IPS DF 4.7 (cell line): Measurements from ENCODE around the gene EIF4E.
"Not testable (repeated sequence)": the region's sequence is repeated elsewhere in the genome, so short reads cannot be mapped to it uniquely, and the experiment has no call there.

Experiments
- DNase-seq: peaks from one replicate; pipeline ENCODE4 v3.0.0-alpha.2; 2013; ENCODE audit warnings: low spot score; ENCODE audit errors: extremely low read depth

EIF4E gene

GRCh38 chr4:98932539-98932938, 3.6 kb upstream of the EIF4E start:
- no peak for DNase-seq

- DNase-seq: no peak
Measured at GRCh38 chr4:98930311-98930865, 1.5 kb upstream of the EIF4E start.

DNA sequence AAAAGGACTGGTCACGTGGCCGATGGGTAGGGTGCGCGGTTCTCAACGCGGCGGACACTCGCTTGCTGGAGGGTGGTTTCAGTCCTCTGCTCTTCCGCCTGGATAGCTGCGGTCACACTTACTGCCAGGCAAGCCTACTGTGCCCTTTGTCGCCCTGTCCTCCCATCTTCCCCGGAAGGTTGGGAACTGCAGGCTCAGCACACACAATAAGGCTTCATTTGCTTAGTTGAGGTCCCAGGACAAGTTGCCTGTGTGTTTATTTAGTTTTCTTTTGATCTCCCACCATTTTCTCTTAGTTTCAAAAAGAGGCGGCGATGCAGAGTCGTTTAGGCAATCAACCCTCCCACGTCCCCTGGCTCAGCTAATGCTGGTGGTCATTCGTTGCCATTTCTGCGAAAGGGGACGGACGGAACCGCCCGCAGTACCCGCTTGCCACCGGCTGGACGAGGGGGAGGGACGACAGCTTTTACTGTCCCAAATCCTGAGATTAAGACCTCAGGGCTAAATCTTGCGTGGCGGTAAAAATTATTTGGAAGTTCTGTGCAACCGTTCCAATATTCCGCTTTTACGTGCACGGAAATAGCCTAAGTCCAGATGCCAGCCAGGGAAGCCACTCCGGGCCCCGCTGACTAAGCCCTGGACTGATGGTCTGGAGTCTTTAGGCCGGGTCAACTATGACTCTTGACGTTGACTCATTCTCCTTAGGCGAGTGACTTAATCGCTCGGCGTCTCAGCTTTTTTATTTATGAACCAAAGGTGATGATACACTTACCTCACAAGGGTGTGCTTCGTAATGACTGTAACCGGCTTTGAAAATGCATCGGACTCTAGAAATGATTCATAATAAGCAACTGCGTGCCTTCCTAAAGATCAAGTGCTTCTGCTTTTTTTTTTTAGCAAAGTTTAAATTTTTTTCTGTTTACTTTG, 671 bp upstream of the EIF4E start:
- no peak for DNase-seq

DNA sequence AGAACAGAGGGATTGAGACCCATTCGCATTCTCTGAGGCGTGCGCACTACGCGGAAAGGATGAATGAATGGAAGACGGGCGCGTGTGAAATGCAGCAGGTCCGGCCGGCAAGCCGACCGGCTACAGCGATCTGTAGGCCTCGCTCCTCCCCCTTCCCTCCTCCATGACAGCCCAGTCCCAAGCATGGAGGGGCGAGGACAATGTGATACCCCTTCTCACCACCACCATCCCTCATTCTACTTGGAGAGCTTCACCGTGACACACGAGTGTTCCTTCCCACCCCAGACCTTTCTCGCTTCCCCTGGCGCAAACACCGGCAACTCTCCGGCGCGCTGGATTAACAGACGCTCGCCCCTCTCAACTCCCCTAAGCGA, 815 bp downstream of the EIF4E start:
- DNase-seq: peak; percentile 58

- DNase-seq: not testable (repeated sequence)
Measured at GRCh38 chr4:98926257-98926656, 2.7 kb downstream of the EIF4E start.

GRCh38 chr4:98921292-98921691, 7.6 kb downstream of the EIF4E start:
- no peak for DNase-seq

GRCh38 chr4:98919996-98920395, 8.9 kb downstream of the EIF4E start:
- DNase-seq: no peak

- DNase-seq: not testable (repeated sequence)
Measured at GRCh38 chr4:98910728-98911127, 18.2 kb downstream of the EIF4E start.

DNA sequence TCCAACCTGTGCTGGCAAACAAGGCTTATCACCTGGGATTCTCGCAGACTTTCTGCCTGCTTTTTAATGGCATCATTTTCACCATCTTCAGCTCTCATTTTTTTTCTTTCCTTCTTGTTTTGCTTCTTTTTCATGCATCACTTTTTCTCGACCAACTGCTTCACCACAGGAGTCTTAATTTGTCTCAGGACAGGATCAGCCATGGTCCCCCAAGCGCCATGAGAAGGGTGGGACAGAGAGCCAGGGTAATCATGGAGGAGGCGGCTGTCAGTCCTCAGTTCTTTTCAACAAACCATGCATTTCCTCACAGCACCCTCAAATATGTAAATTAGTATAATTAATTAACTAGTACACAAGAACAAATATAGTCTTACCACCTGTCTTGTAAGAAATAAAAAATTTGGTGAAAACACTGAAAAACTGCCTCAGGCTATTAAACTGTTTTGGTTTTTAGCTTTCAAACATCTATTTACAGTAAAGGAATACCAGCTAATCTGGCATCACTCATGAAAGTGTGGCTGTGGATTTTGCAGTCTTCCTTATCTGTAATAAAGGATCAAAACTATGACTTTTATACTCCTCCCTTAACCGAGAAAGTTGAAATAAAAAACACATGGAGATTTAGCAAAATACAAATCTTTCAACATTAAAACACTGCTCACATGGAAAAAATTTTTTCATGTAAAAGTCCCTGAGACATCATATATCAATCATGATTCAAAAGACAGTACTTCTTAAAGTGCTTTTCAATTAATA, 19.1 kb downstream of the EIF4E start:
- no peak for DNase-seq

GRCh38 chr4:98908703-98909262, 20.1 kb downstream of the EIF4E start:
- DNase-seq: no peak

DNA sequence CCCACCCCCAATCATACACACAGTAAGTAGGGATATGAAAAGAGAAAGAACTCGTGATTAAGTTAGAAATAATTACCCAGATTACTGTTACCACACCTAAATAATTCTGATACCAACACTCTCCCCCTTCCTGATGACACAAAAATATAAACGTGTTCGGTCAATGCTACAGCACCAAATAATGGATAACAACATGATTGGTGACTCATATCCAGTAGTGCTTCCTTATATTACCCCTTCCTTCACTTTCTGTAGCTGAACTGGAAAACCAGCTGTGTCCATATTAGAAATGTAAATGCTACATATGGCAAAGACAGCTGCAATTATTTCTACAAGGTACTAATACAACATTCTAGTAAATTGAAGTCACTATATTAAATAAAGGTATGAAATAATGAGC, 20.8 kb downstream of the EIF4E start:
- DNase-seq: no peak

- no peak for DNase-seq
Measured at GRCh38 chr4:98905839-98906238, 23.1 kb downstream of the EIF4E start.

- no peak for DNase-seq
Measured at GRCh38 chr4:98905297-98905696, 23.6 kb downstream of the EIF4E start.

DNA sequence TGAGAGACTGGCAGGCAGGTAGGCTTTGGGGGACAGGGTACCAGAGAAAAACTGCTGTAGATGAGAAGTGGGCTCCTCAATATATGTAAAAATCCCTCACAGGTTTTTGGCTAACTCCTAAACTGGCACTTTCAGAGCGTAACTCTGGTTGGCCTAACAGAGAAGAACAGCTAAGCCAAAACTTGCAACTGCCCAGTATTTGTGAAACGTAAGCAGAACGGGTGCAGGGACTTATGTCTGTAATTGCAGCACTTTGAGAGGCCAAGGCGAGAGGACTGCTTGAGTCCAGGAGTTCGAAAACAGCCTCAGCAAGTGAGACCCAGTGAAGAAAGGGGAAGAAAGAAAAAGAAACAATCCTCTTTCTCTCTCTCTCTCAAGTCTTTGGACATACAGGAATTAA, 25.0 kb downstream of the EIF4E start:
- DNase-seq: no peak

GRCh38 chr4:98903561-98903960, 25.4 kb downstream of the EIF4E start:
- DNase-seq: no peak

DNA sequence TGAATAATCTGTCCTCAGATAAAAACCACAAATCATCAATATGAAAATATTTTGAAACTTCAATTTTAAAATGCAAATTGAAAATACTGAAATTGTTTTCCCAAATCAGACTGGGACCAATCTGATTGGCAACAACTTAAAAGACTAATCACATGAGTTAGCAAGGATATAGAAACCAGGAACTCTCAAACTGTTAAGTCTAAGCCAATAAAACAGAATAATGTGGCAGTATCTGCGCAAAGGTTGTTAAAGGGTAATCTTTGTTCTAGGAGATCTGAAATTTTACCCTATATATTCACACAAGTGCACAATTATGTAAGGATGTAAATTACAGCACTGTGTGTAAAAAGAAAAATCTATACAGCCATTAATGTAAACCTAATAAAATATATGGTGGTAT, 29.7 kb downstream of the EIF4E start:
- DNase-seq: no peak

DNA sequence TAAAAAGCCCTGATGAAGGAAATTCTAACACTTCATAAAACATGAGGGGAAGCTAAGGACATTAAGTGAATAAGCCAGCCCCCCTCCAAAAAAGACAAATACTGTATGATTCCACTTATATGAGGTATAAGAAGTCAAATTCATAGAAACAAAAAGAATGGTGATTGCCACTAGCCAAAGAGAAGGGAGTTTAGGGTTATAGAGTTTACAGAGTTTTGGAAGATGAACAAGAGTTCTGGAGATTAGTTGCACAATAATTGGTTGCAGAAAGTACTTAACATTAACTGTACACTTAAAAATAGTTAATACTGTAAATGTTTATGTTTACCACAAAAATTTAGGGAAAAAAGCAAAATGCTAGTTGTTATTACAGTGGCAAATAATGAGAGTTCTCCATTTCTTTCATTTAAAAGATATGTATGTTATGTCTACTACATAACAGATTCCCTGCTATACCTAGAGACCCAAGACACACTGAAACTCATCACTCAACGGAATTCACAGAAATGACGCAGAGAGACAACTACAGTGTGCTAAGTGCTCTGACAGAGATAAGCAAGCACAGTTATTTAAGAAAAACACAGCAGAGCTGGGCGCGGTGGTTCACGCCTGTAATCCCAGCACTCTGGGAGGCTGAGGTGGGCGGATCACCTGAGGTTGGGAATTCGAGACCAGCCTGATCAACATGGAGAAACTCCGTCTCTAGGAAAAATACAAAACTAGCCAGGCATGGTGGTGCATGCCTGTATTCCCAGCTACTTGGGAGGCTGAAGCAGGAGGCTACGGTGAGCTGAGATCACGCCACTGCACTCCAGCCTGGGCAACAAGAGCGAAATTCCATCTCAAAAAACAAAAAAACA, 37.2 kb downstream of the EIF4E start:
- no peak for DNase-seq

DNA sequence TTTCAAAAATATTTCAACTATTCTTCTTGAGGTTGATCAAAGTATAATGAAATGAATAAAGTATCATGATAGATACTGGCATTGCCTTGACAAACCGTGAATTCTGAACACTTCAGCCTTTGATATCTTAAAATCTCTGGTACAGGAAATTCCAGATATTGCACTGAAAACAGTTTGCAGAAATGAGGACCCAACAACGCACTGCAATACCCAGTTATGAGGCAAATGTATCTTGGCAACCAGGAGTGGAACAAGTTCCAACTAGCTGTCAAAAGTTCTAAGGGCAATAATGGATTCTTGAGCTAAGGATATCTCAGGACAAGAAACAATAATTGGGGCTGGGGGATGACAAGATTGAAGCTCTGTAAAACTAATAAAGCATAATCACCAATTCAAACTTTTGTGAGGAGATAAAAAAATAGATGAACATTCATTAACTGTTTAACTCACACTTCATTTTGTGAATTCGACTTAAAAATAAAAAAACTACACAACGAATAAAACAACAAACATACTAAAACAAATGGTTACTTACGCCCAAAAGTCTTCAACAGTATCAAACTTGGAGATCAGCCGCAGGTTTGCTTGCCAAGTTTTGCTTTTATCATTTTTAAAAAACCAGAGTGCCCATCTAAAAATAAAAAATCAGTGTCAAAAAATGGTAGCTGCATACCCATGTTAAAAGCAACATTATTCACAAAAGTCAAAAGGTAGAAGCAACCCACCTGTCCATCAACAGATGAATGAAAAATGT, 38.1 kb downstream of the EIF4E start:
- DNase-seq: no peak

DNA sequence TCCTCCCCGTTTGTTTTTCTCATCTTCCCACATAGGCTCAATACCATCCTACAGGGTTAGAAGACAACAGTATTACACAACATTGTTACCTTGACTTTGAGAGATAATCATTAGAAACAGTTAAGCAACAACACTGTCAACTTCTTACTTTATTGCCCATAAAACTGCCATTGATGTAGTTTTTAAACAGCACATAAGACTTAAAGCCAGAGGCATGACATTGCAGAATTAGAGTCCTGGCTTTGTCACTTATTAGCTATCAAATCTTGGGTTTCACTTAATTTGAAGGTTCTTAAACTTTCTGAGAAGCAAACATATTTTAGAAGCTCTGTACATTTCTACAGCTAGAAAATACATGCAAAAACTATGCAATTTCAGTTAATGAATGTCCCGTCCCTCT, 41.8 kb downstream of the EIF4E start:
- no peak for DNase-seq

DNA sequence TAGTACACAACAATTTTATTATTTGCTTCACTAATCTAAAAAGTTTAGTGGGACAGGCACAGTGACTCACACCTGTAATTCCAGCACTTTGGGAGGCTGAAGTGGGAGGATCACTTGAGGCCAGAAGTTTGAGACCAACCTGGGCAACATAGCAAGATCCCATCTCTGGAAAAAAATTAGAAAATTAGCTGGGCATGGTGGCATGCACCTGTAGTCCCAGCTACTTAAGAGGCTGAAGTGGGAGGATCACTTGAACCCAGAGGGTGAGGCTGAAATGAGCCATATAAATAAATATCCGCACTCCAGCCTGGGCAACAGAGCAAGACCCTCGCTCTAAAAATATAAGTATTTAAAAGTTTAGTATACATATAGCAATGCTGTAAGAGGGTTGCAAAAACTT, 42.6 kb downstream of the EIF4E start:
- DNase-seq: not testable (repeated sequence)
